ENCODE measurements around the gene GRM4. TPM values are rescaled to one million over a fixed set of nuclear protein-coding genes. Genes with fewer than 3 reads are reported as not detected.

Gene GRM4
- polyA plus RNA-seq, 1 of the 3 experiments (the other 2 are of a cell fraction), result not detected

GRCh38 chr6:34135541-34135940 lies 10.3 kb downstream of the GRM4 start:
- no peaks in the 10 kb centered on the region for H3F3A ChIP-seq (replicated peaks; ENCODE audit: insufficient read depth)
- H2AFZ ChIP-seq (ENCODE audit: low read depth), result no peak overlapping the region
- H3K4me1 ChIP-seq (ENCODE audit: control insufficient read depth in 1 of 2, insufficient read depth in 2 of 2, low read depth in 1 of 2, low read length in 1 of 2), result peaks cover 0 to 3% of the 10 kb centered on the region in 2 experiments; a peak in 1 of 4 replicates
- H3K9me2 ChIP-seq, result no peaks in the 10 kb centered on the region
- POLR2A ChIA-PET, result interaction anchor here (0.6 to 0.7 kb wide), 2 partner anchors 9 to 581 kb away, joined by 3 read pairs; no protein-coding TSS in a partner anchor
- H3K27ac ChIP-seq (ENCODE audit: low read depth in 2 of 2, low read length in 1 of 2), result no peak overlapping the region
- H3K79me2 ChIP-seq (ENCODE audit: insufficient read depth), result no peaks in the 10 kb centered on the region
- CTCF ChIA-PET, result interaction anchor here (0.9 to 6.7 kb wide), 4 partner anchors 10 to 364 kb away, joined by 5 to 27 read pairs (median 10); partner anchors contain the start of gene GRM4
- no peak for TF ChIP-seq NRF1 (IDR thresholded peaks at IDR 0.05; ENCODE audit: low read depth, low read length)
- no peak for TF ChIP-seq RFX5 (IDR thresholded peaks at IDR 0.05; ENCODE audit: low read length)
- TF ChIP-seq MAX (IDR thresholded peaks at IDR 0.05; ENCODE audit: low read depth), result no peak
- TF ChIP-seq PBX3 (IDR thresholded peaks at IDR 0.05), result no peak
- DNase-seq, result no peak
- H3K27me3 ChIP-seq (ENCODE audit: insufficient read depth), result peaks cover 17% of the 10 kb centered on the region
- no peaks in the 10 kb centered on the region for H4K20me1 ChIP-seq (ENCODE audit: insufficient read depth)
- no peaks in the 10 kb centered on the region for H3K36me3 ChIP-seq (replicated peaks in 1 of 2; ENCODE audit: control insufficient read depth in 1 of 2, insufficient read depth in 2 of 2, low read length in 1 of 2)
- H3K4me3 ChIP-seq (ENCODE audit: low read depth in 2 of 2, low read length in 1 of 2), result no peak overlapping the region
- H3K4me2 ChIP-seq, result no peak overlapping the region
- 34% methylated on average over 2 of the region's 2 CpGs for WGBS (ENCODE audit: low lambda C conversion rate)
- no peak overlapping the region for H3K9ac ChIP-seq
- H3K9me3 ChIP-seq, result no peaks in the 10 kb centered on the region

- Histone ChIP-seq H3K4me2 (no peak overlapping the region), H2AFZ (ENCODE audit: low read depth) (no peak overlapping the region), H3F3A (replicated peaks; ENCODE audit: insufficient read depth) (no peaks in the 10 kb centered on the region), H3K27me3 (ENCODE audit: insufficient read depth) (peaks cover 5% of the 10 kb centered on the region; the same call in 1 of the 2 replicates), H3K79me2 (ENCODE audit: insufficient read depth) (no peaks in the 10 kb centered on the region), H3K9ac (no peak overlapping the region), H4K20me1 (ENCODE audit: insufficient read depth) (no peaks in the 10 kb centered on the region), H3K27ac (ENCODE audit: low read depth in 2 of 2, low read length in 1 of 2) (no peak overlapping the region), H3K9me2 (no peaks in the 10 kb centered on the region), H3K4me1 (ENCODE audit: control insufficient read depth in 1 of 2, insufficient read depth in 2 of 2, low read depth in 1 of 2, low read length in 1 of 2) (peaks cover 0 to 3% of the 10 kb centered on the region in 2 experiments; a peak in 1 of 4 replicates), H3K36me3 (replicated peaks in 1 of 2; ENCODE audit: control insufficient read depth in 1 of 2, insufficient read depth in 2 of 2, low read length in 1 of 2) (no peaks in the 10 kb centered on the region), H3K9me3 (no peaks in the 10 kb centered on the region), H3K4me3 (ENCODE audit: low read depth in 2 of 2, low read length in 1 of 2) (no peak overlapping the region)
- ChIA-PET CTCF (interaction anchor here (0.9 to 6.7 kb wide), 4 partner anchors 11 to 361 kb away, joined by 3 to 27 read pairs (median 4); no protein-coding TSS in a partner anchor), POLR2A (no interaction called here)
- TF ChIP-seq REST (IDR thresholded peaks at IDR 0.05; ENCODE audit: low read depth, low read length) (peak; percentile 97), NRF1 (IDR thresholded peaks at IDR 0.05; ENCODE audit: low read depth, low read length) (no peak)
- DNase-seq, result no peak
- WGBS (ENCODE audit: low lambda C conversion rate), result 64% methylated on average over 11 of the region's 20 CpGs
These were observed 13.3 kb downstream of the GRM4 start for GRCh38 chr6:34132486-34133185.

All from SK-N-SH (cell line).